Activated CD8-positive, alpha-beta memory T cell treated with anti-CD3 and anti-CD28 coated beads for 24 hours (primary cell): Measurements from ENCODE around the gene ZFPM1.
"Not testable (repeated sequence)": the region's sequence is repeated elsewhere in the genome, so short reads cannot be mapped to it uniquely, and the experiment has no call there.

Experiments used
- DNase-seq: peaks from one replicate; pipeline ENCODE4 v3.0.0-alpha.2; 2020

The ZFPM1 gene

GRCh38 chr16:88453217-88453531 is at the start of gene ZFPM1:
ZFPM1 (plus strand) TSS chr16:88453280; CDS start chr16:88453639, 359 bp downstream.
- DNase-seq = no peak

- DNase-seq = no peak
Measured at GRCh38 chr16:88403794-88404581, 49.1 kb upstream of the ZFPM1 start.

DNA sequence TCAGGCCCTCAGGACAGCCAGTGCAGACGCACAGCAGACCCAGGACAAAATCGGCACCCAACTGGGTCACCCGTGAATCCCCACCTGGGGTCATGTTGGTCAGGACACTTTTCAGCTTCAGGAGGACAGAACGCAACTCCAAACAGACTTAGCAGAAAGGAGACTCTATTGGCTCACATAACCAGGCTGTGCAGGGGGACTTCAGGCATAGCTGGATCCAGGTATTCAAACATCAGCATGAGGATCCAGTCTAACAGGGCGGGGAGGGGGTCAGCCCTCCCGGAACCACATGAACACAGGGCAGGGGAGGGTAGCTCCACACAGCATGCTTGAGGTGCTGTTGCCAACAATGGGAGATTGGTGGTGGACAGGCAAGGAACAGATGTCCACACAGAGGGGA is 48.3 kb upstream of the ZFPM1 start:
- DNase-seq = no peak

- no peak for DNase-seq
Measured at GRCh38 chr16:88405216-88406060, 47.6 kb upstream of the ZFPM1 start.

DNA sequence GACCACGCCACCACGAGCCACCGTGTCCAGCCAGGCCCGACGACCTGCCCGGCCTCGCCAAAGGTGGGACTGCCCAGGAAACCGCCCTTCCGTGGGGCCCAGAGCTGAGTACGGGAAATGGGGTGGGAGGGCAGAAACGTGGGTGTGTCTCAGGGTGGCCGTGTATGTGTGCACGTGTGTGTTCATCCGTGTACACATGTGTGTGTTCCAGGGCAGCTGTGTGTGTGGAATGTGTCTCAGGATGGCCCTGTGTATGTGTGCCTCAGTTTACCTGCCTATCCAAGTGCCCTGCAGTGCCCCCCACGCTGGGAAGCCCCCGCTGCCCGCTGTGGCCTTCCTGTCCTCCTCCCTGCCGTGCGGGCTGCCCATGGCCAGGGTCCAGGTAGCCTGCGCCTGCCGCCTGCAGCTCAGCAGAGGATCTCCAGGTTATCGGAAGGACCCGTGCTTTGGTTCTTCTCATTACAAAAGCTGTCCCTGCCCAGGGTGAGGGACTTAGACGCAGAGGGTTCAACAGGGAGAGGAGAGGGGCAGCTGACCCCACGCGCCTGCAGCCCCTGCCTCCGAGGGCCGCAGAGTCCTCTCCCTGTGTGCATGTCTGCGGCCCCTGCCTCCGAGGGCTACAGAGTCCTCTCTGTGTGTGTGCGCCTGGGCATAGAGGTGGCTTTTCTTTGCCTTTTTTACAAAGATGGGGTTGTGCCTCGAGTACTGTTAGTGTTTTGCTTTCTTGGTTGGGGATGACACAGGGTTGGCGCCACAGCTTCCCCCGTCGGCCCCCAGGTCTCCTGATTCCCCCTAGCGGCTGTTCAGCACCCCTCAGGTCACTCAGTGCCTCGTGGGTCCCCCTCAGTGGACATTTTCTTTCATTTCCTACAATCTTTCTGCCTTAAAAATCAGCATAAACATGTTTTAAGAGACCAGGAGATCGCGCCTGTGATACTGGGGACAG is 46.7 kb upstream of the ZFPM1 start:
- DNase-seq = no peak

- DNase-seq = no peak
Measured at GRCh38 chr16:88407042-88407420, 46.0 kb upstream of the ZFPM1 start.

GRCh38 chr16:88407807-88408206 is 45.3 kb upstream of the ZFPM1 start:
- no peak for DNase-seq

GRCh38 chr16:88408561-88409142 is 44.4 kb upstream of the ZFPM1 start:
- DNase-seq = no peak

- no peak for DNase-seq
Measured at GRCh38 chr16:88409296-88410065, 43.6 kb upstream of the ZFPM1 start.

DNA sequence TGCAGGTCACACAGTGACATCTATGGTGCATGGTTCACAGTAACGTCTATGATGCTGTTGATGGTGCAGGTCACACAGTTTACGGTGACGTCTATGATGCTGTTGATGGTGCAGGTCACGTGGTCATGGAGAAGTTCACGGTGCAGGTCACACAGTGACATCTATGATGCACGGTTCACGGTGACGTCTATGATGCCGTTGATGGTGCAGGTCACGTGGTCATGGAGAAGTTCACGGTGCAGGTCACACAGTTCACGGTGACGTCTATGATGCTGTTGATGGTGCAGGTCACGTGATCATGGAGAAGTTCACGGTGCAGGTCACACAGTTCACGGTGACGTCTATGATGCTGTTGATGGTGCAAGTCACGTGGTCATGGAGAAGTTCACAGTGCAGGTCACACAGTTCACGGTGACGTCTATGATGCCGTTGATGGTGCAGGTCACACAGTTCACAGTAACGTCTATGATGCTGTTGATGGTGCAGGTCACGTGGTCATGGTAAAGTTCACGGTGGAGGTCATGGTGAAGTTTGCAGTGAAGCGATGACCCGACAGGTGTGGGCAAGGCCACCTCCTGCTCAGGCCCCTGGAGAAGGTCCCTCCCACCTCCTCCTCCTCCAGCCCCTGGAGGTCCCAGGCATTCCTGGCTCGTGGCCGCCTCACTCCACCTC is 42.6 kb upstream of the ZFPM1 start:
- not testable (repeated sequence) for DNase-seq

DNA sequence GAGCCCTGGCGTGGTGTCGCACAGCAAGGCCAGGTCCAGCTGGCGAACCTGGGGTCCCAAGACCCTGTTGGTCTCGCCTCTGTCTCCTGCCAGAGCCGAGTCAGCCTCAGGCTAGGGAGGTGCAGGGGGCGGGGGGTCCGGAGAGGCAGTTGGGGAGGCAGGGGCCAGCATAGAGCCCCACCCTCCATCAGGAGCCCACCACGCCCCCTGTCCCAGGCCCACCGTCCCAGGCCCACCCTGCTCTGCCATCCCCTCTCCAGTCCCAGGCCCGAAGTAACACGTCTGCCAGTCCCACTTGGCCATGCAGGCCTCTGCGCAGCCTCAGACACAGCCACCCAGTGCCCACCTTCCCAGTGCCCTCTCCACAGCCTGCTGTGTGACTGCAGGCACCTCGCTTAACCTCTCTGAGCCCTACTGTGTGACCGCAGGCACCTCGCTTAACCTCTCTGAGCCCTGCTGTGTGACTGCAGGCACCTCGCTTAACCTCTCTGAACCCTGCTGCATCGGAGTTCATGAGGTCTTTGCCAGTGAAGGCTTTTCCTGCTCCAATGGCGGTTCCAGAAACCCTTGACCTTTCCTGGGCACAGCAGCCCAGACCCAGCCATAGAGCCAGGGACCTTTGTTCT is 41.0 kb upstream of the ZFPM1 start:
- DNase-seq = no peak

GRCh38 chr16:88412766-88413165 is 40.3 kb upstream of the ZFPM1 start:
- no peak for DNase-seq

GRCh38 chr16:88413231-88413630 is 39.8 kb upstream of the ZFPM1 start:
- no peak for DNase-seq

- no peak for DNase-seq
Measured at GRCh38 chr16:88413631-88414030, 39.4 kb upstream of the ZFPM1 start.

DNA sequence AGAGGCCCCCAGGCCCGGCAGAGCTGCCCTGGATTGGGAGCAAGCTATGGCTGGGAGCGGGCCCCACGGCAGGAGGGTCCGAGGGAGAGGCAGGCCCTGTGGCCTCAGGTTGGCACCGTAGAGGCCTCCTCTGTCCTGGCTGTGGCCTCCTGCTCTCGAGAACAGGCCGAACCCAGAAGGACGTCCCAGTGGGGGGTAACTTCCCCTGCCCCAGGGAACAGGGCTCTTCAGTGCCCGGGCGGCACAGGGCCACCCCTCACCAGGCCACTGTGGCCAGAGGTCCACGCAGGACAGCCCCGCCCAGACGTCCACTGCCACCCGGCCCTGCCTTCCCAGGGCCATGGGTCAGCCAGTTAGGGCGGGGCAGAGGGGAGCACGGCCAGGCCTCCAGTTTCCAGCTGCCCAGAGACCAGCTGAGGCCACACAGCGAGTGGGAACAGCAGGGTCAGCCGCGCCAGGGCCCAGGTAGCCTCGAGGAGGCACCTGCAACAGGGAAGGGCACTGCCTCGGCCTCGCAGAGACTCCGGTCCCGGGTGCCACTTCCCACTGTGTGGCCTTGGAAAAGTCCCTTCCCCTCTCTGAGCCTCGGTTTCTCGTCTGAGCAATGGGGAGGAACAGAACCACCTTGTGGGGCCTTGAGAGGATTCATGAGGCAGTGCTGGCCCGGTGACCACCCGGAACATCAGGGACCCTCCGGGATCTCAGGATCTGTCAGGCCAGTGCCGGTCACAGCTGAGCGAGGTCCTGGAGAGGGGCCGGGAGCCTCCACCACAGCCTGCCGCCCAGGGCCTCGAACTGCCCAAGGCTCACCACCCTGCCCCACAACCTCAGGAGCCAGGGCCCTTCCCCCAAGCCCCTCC is 38.3 kb upstream of the ZFPM1 start:
- DNase-seq = no peak

DNA sequence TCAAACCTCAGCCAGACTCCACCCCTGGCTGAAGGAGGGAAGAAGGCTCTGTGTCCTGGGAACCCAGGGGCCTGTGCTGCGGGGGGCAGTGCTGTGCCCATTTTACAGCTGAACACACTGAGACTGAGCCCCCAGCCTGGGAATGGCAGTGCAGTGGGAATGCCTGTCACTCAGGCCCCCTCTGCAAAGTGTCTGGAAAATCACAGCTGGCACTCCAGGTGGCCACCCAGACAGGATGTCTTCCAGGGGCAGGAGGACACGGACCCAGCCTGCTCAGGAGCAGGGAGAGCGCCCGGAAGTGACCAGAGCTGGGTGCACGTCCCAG is 37.7 kb upstream of the ZFPM1 start:
- DNase-seq = no peak

DNA sequence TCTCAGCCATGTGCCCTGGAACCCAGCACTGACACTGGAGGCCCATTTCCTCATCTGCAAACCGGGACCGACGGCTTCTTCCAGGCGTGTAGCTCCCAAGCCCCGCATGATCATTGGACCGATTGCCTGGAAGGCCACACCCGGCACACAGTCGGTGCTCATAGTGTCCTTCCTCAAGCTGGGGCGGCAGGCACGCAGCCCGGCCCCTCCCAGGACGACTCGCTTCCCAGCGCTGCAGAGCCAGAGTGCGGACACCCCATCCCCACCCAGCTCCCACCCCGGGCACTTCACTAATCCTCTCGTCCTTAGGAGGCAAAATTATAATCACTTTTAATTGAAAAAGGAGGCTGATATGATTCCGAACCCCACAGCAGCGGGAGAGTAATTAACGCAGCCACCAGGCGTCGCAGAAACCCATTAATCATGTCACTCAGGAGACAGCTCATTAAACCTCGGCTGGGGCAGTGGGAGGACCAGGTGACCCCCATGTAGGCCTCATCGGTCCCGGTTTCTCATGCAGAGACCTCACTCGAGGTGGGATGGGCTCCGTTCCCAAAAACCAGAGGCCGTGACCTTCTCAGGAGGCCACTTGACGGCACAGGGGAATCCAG is 37.3 kb upstream of the ZFPM1 start:
- DNase-seq = no peak

DNA sequence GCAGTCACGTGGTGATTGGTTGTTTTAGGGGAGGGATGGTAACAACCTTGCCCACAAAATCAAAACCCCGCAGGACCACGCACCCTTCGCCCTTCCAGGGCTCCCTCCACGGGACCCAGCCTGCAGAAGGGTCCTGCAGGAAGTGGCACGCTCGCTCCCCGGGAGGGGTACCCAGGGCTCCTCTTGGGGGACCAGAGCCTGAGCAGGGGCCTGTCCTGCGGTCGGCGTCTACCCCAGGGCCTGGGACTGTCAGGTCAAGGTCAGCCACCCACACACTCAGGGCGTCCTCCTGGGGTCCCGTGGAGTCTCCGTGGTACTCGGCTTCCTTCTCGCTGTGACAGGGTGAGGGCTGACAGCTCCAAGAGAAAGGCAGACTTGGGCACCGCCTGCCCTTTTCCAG is 36.4 kb upstream of the ZFPM1 start:
- DNase-seq = no peak

- DNase-seq = no peak
Measured at GRCh38 chr16:88417684-88418476, 35.2 kb upstream of the ZFPM1 start.
